ENCODE data around the gene SMS.

SMS gene

DNA sequence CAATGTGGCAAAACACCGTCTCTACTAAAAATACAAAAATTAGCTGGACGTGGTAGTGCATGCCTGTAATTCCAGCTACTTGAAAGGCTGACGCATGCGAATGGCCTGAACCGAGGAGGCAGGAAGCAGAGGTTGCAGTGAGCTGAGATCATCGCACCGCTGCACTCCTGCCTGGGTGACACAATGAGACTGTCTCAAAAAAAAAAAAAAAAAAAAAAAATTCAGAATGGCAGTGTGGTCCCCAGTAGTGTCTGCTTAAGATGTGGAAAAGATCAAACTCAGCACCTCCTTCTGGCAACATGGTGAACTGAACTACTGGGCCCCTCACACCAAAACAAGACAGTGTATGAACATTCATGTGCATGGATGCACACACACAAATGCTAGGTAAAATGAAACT lies 32.2 kb downstream of the SMS start:
- no peaks in the 10 kb centered on the region for H3K9me3 ChIP-seq (ENCODE audit: low read length)
- H3K27me3 ChIP-seq (ENCODE audit: insufficient read depth, low read length), result no peaks in the 10 kb centered on the region
- H3K9ac ChIP-seq (ENCODE audit: low read length), result no peak overlapping the region
- no peaks in the 10 kb centered on the region for H3F3A ChIP-seq (ENCODE audit: insufficient read depth, low read length)
- no peaks in the 10 kb centered on the region for H3K4me1 ChIP-seq (ENCODE audit: insufficient read depth, low read length, severe bottlenecking)
- no peak for TF ChIP-seq EZH2 (IDR thresholded peaks at IDR 0.05; ENCODE audit: borderline replicate concordance, low read length)
- TF ChIP-seq, protein P1, sequence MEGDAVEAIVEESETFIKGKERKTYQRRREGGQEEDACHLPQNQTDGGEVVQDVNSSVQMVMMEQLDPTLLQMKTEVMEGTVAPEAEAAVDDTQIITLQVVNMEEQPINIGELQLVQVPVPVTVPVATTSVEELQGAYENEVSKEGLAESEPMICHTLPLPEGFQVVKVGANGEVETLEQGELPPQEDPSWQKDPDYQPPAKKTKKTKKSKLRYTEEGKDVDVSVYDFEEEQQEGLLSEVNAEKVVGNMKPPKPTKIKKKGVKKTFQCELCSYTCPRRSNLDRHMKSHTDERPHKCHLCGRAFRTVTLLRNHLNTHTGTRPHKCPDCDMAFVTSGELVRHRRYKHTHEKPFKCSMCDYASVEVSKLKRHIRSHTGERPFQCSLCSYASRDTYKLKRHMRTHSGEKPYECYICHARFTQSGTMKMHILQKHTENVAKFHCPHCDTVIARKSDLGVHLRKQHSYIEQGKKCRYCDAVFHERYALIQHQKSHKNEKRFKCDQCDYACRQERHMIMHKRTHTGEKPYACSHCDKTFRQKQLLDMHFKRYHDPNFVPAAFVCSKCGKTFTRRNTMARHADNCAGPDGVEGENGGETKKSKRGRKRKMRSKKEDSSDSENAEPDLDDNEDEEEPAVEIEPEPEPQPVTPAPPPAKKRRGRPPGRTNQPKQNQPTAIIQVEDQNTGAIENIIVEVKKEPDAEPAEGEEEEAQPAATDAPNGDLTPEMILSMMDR (IDR thresholded peaks at IDR 0.05; ENCODE audit: low read length), result peak; percentile 11; the same call in 1 of the 2 replicates
- H2AFZ ChIP-seq (ENCODE audit: low read length), result no peak overlapping the region
- no peaks in the 10 kb centered on the region for H3K79me2 ChIP-seq (ENCODE audit: insufficient read depth, low read length)
- H3K27ac ChIP-seq (ENCODE audit: low read depth, low read length, poor library complexity, severe bottlenecking), result no peak overlapping the region
- no peaks in the 10 kb centered on the region for H3K9me2 ChIP-seq (ENCODE audit: low read depth, low read length)
- H3K36me3 ChIP-seq (ENCODE audit: insufficient read depth, low read length), result peaks cover 27% of the 10 kb centered on the region; the same call in 1 of the 2 replicates
- H3K4me2 ChIP-seq (ENCODE audit: low read length), result no peak overlapping the region
- H3K4me3 ChIP-seq (ENCODE audit: low read depth, low read length, poor library complexity, severe bottlenecking), result no peak overlapping the region
- H4K20me1 ChIP-seq (ENCODE audit: insufficient read depth, low read length), result no peaks in the 10 kb centered on the region

DNA sequence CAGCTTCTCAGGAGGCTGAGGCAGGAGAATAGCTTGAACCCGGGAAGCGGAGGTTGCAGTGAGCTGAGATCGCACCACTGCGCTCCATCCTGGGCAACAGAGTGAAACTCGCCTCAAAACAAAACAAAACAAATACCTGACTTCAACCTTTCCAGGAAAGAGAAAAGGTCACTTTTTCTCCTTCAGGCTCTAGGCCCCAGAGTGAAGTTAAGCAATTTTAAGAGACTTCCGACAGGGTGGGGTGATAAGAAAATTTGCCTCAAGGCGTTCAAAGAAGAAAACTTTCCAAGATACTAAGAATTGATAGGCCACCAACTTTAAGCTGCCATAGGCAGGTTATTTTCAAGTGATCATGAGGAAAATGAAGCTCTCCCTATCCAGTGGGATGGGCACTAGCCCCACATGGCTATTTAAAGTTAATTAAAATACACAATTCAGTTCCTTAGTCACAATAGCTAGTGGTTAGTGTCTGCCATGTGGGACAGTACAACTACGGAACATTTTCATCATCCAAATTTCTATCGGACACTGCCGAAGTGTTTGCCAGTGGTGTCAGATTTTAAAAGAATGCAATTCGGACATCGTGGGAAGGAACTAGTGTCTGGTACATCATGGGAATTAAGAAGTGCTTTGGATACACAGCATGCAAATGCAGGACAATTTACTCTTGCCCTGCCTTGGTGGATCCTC lies 33.0 kb downstream of the SMS start:
- H3F3A ChIP-seq (ENCODE audit: insufficient read depth, low read length), result no peaks in the 10 kb centered on the region
- H3K9me2 ChIP-seq (ENCODE audit: low read depth, low read length), result no peaks in the 10 kb centered on the region
- no peaks in the 10 kb centered on the region for H3K4me1 ChIP-seq (ENCODE audit: insufficient read depth, low read length, severe bottlenecking)
- H3K9ac ChIP-seq (ENCODE audit: low read length), result no peak overlapping the region
- H2AFZ ChIP-seq (ENCODE audit: low read length), result no peak overlapping the region
- H4K20me1 ChIP-seq (ENCODE audit: insufficient read depth, low read length), result no peaks in the 10 kb centered on the region
- no peak overlapping the region for H3K4me2 ChIP-seq (ENCODE audit: low read length)
- TF ChIP-seq EZH2 (IDR thresholded peaks at IDR 0.05; ENCODE audit: borderline replicate concordance, low read length), result no peak
- TF ChIP-seq, protein P1 (IDR thresholded peaks at IDR 0.05; ENCODE audit: low read length), result no peak
- H3K27me3 ChIP-seq (ENCODE audit: insufficient read depth, low read length), result no peaks in the 10 kb centered on the region
- no peak overlapping the region for H3K27ac ChIP-seq (ENCODE audit: low read depth, low read length, poor library complexity, severe bottlenecking)
- peaks cover 30% of the 10 kb centered on the region for H3K36me3 ChIP-seq (ENCODE audit: insufficient read depth, low read length)
- no peaks in the 10 kb centered on the region for H3K79me2 ChIP-seq (ENCODE audit: insufficient read depth, low read length)
- no peak overlapping the region for H3K4me3 ChIP-seq (ENCODE audit: low read depth, low read length, poor library complexity, severe bottlenecking)
- no peaks in the 10 kb centered on the region for H3K9me3 ChIP-seq (ENCODE audit: low read length)

DNA sequence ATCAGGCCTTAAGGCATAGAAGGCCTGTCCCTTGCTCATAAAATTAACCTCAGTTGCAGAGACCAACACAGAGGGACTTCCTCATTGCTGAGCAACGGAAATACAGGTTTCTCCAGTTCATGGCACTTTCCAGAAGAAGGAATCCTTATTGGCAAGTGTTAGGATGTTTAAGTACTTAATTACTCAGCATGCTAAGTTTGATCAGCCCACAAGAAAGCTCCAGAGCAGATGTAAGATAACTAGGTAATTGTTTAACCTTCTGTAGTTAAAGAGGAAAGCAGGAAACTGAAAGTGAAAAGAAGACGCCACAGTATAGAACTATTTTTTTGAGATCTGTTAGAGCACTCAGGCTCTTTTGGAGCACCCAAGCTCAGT lies 33.5 kb downstream of the SMS start:
- Histone ChIP-seq H3K9me3 (ENCODE audit: low read length) (no peaks in the 10 kb centered on the region), H3K79me2 (ENCODE audit: insufficient read depth, low read length) (no peaks in the 10 kb centered on the region), H3K4me3 (ENCODE audit: low read depth, low read length, poor library complexity, severe bottlenecking) (no peak overlapping the region), H2AFZ (ENCODE audit: low read length) (no peak overlapping the region), H3K4me1 (ENCODE audit: insufficient read depth, low read length, severe bottlenecking) (no peaks in the 10 kb centered on the region), H3K27ac (ENCODE audit: low read depth, low read length, poor library complexity, severe bottlenecking) (no peak overlapping the region), H4K20me1 (ENCODE audit: insufficient read depth, low read length) (no peaks in the 10 kb centered on the region), H3K9ac (ENCODE audit: low read length) (no peak overlapping the region), H3K4me2 (ENCODE audit: low read length) (no peak overlapping the region), H3F3A (ENCODE audit: insufficient read depth, low read length) (no peaks in the 10 kb centered on the region), H3K27me3 (ENCODE audit: insufficient read depth, low read length) (no peaks in the 10 kb centered on the region), H3K9me2 (ENCODE audit: low read depth, low read length) (no peaks in the 10 kb centered on the region), H3K36me3 (ENCODE audit: insufficient read depth, low read length) (peaks cover 34% of the 10 kb centered on the region)
- TF ChIP-seq, protein P1 (IDR thresholded peaks at IDR 0.05; ENCODE audit: low read length), result no peak
- no peak for TF ChIP-seq EZH2 (IDR thresholded peaks at IDR 0.05; ENCODE audit: borderline replicate concordance, low read length)

Data from OCI-LY1 (cell line).